GM19351 (cell line): ENCODE data around the gene ROBO1.

Experiments used
- ATAC-seq: cut with Tn5 transposase; IDR thresholded peaks from one replicate; pipeline ENCODE4 v1.9.1; 2021; ENCODE audit warnings: mild to moderate bottlenecking, moderate library complexity; ENCODE audit not compliant: unreplicated experiment

ROBO1 gene

DNA sequence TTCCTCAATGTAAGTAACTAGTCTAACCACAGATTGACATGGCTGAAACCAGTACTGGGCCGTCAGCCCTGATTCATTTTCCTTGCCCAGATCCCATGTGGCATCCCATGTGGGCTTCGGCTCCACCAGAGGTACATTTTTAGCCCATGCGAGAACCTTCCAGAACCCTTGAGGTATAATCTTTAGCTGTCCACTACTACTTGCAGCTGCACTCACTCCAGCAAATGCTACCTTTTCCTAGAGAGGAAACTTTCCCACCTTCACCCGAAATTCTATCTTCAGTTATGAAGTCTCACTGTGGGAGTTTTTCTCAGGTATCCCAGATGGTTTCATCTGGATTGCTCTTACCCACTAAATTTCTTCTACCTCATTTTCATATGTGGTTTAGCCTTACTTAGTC is 907.2 kb downstream of the ROBO1 start:
- no peak for ATAC-seq

- ATAC-seq: no peak
Observed at GRCh38 chr3:78858910-78859309, 908.9 kb downstream of the ROBO1 start.

GRCh38 chr3:78858174-78858573 is 909.6 kb downstream of the ROBO1 start:
- ATAC-seq: no peak

- ATAC-seq: no peak
Observed at GRCh38 chr3:78857494-78858111, 910.2 kb downstream of the ROBO1 start.

DNA sequence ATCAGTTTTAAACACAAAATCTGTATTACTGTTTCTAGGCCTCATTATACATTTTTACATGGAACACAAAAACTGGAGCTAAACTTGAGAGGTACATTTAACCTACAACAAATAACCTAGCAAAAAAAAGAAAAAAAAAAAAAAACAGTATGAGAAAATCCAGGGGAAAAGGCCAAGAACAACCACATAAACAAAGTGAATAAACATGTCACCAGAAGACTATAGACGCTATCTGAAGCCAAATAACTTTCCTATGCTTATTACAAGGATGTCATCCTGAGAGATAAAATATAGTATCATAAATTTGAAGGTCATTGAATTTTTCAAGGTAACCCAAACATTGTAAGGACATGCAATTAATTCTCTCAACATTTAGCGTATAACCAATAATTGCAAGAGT is 911.6 kb downstream of the ROBO1 start:
- no peak for ATAC-seq

GRCh38 chr3:78855190-78855589 is 912.6 kb downstream of the ROBO1 start:
- no peak for ATAC-seq

GRCh38 chr3:78848392-78849288 is 919.2 kb downstream of the ROBO1 start:
- ATAC-seq: no peak

GRCh38 chr3:78847603-78848002 is 920.2 kb downstream of the ROBO1 start:
- no peak for ATAC-seq

GRCh38 chr3:78847203-78847602 is 920.6 kb downstream of the ROBO1 start:
- ATAC-seq: no peak

GRCh38 chr3:78846718-78847117 is 921.1 kb downstream of the ROBO1 start:
- no peak for ATAC-seq

GRCh38 chr3:78845605-78846004 is 922.2 kb downstream of the ROBO1 start:
- ATAC-seq: no peak

- no peak for ATAC-seq
Observed at GRCh38 chr3:78844307-78844706, 923.5 kb downstream of the ROBO1 start.

- ATAC-seq: no peak
Observed at GRCh38 chr3:78839693-78840092, 928.1 kb downstream of the ROBO1 start.

- no peak for ATAC-seq
Observed at GRCh38 chr3:78838362-78838761, 929.4 kb downstream of the ROBO1 start.

DNA sequence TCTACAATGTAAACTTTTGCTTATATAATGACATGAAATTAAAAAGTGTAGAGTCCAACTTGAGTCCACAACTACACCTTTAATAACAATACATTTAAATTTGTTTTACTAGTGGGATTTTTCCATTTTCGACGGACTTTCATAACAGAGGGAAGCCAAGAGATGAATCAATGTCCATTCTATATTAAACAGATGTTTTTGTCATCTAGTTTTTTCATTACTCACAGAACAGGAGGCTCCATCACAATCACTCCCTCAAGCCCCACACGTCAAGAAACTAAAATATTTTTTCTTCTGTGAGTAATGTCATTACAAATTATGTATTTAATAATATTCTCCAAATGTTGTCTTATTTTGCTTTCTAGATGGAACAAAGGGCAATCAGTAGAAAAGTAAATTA is 932.9 kb downstream of the ROBO1 start:
- no peak for ATAC-seq

GRCh38 chr3:78832785-78833204 is 935.0 kb downstream of the ROBO1 start:
- no peak for ATAC-seq

GRCh38 chr3:78831446-78831972 is 936.3 kb downstream of the ROBO1 start:
- no peak for ATAC-seq

DNA sequence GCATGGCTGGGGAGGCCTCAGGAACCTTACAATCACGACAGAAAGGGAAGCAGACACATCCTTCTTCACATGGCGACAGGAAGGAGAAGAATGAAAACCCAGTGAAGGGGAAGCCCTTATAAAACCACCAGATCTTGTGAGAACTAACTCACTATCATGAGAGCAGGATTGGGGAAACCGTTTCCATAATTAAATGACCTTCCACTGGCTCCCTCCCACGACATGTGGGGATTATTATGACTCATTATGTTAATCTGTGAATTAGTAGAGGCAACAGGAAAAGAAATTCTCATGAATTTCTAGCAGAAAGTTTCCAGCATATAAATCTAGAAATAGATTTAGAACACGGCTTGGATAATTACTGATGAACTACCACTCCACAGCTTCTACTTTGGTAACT is 937.3 kb downstream of the ROBO1 start:
- no peak for ATAC-seq

DNA sequence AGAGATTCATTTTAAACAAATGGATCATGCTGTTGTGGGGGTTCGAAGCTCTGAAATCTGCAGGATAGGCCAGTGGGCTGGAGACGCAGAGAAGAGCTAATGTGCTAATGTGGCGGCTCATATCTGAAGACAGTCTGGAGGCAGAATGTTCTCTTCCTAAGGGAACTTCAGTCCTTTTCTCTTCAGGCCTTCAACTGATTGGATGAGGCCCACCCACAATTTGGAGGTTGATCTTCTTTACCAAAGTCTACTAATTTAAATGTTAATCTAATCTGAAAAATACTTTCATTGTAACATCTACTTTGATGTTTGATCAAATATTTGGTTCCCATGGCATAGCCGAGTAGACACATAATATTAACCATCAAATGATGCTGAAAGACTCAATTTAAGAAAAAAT is 940.2 kb downstream of the ROBO1 start:
- no peak for ATAC-seq

DNA sequence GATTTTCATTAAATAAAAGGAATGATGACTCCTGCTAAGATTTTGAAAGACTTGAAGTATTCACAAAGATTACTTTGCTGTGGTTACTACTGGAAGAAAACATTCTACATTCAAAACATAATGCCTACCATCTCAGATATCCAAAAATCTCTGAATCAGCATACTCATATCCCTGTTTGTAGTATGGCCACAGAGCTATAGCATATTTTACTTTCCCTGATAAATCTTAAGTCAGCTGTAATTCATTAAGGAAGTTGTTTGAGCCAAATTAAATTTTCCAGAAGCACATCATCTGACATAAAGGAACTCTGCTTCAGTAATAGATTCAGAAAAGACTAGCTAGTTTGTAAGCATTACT is 942.0 kb downstream of the ROBO1 start:
- ATAC-seq: no peak

DNA sequence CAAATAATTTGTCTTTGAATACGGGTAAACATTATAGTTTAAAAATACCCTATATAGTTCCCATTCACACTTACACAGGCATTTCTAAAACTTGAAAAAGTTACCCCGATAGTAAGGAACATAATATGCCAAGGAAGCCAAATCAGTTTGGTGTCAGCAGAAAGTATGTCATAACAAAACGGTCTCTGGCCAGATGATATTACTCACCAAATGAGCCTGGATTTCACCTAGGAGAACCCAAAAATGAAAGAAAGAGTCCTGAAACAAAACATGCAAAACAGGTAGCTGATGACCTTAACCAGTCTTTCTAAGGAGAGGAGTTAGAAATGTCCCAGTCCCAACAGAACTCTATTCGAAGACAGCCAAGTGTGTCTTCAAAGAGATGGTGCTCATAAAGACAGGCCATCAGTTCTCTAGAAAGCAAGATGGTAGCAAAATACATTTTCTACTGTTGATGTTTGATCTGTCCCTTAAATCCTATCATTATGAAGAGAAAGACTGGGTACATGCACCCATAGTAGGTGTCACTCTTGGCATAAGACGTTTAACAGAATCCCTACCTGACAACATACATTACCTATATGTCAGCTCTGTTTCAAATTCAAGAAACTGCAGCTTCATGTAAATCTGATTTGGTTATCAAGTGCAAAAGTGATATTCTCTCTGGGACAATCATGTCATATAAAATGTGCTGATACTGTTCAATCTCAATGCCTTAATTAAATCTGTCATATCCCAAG is 942.5 kb downstream of the ROBO1 start:
- no peak for ATAC-seq

DNA sequence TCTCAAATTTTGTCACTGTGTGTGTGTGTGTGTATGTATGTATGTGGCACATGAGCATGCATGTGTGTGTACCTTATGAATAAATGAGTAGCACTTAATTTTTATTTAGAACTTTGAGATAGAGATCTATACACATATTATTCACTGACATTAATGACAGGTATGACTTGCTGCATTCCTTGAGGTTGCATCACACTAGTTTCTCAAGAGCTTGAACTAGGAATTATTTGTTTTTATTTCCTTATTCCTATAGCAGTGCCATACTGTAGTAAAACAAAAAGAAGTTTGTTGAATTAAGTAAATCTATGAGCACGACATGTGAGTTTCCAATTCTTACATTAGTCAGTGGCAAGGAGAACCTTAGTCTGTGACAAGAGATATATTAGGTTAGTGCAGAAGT is 943.9 kb downstream of the ROBO1 start:
- no peak for ATAC-seq
